CD4-positive, alpha-beta T cell treated with Interleukin-4 for 1 hour (primary cell): Measurements from ENCODE around the gene TRPC1.

Experiments used
- DNase-seq, 2 donors: peaks; one replicate each; pipeline ENCODE4 v3.0.0-alpha.2; 2020 to 2022

The TRPC1 gene

GRCh38 chr3:142844339-142844977 is 120.6 kb downstream of the TRPC1 start:
- DNase-seq = peak in 1 of 2 donors; percentile 4

GRCh38 chr3:142846779-142847577 is 123.1 kb downstream of the TRPC1 start:
- DNase-seq = no peak

GRCh38 chr3:142849148-142849547 is 125.3 kb downstream of the TRPC1 start:
- DNase-seq = no peak

GRCh38 chr3:142850395-142851023 is 126.7 kb downstream of the TRPC1 start:
- DNase-seq = no peak

- no peak for DNase-seq
These were observed 128.2 kb downstream of the TRPC1 start for GRCh38 chr3:142852009-142852408.

GRCh38 chr3:142853270-142854168 is 129.7 kb downstream of the TRPC1 start:
- DNase-seq = no peak

- no peak for DNase-seq
These were observed 133.2 kb downstream of the TRPC1 start for GRCh38 chr3:142857056-142857455.
